Measurements from ENCODE around the gene MSH4. TPM values are rescaled to one million over a fixed set of nuclear protein-coding genes. Genes with fewer than 3 reads are reported as not detected.

Gene MSH4
- total RNA-seq, 1 donor from 2014 or later, result not detected

DNA sequence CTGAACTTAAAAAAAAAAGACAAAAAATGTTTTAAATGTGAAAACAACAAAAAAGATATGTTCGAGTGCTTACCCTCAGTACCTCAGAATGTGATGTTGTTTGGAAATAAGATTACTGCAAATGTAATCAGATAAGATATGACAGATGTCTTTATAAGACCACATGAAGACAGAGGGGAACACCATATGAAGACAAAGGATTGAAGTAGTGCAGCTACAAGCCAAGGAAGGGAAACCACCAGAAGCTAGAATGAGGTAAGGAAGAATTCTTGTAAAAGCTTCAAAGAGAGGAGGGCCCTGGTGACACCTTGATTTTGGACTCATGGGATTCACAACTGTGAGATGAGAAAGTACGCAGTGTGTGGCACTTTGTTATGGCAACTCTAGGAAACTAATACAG, 120.2 kb downstream of the MSH4 start:
- DNase-seq (ENCODE audit: extremely low read depth, low read depth, low spot score), result no peak

DNA sequence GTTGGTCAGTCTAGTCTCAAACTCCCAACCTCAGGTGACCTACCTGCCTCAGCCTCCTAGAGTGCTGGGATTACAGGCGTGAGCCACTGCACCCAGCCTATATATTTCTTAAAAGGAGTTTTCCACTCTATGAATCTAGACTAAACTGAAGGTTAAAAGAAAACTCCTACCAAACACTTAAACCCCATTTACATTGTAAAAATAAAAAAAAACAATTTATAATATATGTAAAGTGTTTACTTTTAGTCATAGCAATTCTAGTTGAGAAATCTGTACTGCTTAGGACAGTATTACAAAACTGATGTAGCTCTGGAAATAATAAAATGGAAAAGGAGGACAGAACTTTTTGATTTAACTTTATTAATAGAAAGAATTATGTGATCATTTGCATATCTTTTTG, 126.0 kb downstream of the MSH4 start:
- DNase-seq (ENCODE audit: extremely low read depth, low read depth, low spot score), result no peak

DNA sequence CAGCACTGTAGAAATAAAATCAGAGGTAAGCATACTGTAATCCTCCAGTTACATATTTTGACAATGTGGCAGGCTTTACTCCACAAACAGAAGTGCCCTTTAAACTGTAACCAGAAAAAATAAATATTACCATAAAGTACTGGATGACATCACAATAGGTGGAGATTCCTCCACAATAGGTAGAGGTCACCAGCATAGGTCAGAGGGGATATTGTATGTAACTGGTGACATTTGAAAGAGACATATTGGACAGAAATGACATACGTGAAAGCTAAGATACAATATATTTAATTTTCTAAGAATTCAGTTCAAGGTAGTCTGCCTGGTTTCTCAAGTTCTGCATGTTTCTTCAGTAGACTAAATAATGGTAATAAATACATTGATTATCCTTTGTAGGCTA, 135.6 kb downstream of the MSH4 start, which contains the start of gene ASB17:
Gene ASB17, minus strand, starts transcription at position 101 of the 400 bp plus-strand sequence. CDS start 113 bp downstream, outside the sequence.
- no peak for DNase-seq (ENCODE audit: extremely low read depth, low read depth, low spot score)

DNA sequence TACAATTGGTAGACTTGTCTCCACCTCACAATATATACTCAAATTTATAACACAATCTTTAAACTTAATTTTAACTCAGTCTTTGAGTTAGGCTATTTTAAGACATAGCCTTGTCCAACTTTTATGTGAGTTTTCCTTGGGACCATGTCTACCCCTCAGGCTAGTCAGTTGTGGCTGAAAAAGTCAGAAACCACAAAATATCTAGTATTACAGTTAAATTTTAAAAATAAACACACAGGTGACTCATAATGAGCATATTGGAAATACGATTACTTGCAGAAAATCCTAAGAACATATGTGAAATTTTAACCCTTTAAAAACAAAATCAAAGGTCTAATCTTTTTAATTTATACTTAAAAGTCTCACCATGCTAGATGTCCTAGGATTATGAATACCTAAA, 140.4 kb downstream of the MSH4 start:
- no peak for DNase-seq (ENCODE audit: extremely low read depth, low read depth, low spot score)

DNA sequence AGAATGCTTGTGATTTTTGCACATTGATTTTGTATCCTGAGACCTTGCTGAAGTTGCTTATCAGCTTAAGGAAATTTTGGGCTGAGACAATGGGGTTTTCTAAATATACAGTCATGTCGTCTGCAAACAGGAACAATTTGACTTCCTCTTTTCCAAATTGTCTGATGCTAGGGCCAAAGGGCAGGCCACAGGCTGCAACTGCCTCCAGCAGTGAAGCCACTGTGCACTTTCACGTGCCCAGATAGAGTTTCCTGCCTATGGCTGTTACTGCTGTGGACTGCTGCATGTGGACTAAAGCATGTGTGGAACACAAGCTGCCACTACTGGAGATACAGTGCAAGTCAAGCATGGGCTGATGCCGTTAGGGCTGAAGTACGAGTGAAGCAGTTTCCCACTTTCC, 146.4 kb downstream of the MSH4 start:
- peak; percentile 27 for DNase-seq (ENCODE audit: extremely low read depth, low read depth, low spot score)

DNA sequence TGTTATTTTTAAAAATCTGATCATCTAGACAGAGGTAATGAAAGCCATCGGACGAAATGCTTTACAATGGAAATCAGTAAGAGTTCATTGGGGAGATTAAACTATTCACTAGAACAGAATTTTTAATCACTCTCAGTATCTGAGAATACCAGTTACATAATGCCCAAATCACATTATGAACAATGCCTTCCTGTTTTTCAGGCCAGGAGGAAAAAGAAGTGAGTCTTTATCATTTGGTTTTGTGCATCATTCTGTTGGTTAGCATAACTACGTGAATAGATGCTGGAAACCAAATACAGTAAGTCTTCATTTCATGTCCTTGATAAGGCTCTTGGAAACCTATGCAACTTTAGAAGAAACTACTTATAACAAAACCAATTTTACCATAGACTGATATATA, 153.5 kb downstream of the MSH4 start:
- no peak for DNase-seq (ENCODE audit: extremely low read depth, low read depth, low spot score)

DNA sequence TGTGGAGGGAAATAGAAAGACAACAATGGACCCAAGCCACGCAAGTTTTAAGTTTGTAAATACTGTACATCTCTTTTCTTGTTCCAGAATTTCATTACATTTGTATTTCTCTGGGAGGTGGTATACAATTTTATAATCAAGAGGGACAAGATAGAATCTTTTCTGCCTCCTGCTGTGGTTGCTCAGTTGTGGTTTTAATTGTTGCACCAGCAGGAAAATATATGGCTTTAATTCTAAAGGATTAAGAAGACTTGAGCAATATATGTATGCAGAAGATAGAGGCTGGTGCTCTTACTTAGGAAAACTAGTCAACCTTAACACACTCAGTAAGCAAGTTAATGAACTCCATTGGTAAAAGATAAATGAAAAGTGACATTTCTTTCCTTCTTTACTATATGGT, 155.3 kb downstream of the MSH4 start:
- DNase-seq (ENCODE audit: extremely low read depth, low read depth, low spot score), result no peak

DNA sequence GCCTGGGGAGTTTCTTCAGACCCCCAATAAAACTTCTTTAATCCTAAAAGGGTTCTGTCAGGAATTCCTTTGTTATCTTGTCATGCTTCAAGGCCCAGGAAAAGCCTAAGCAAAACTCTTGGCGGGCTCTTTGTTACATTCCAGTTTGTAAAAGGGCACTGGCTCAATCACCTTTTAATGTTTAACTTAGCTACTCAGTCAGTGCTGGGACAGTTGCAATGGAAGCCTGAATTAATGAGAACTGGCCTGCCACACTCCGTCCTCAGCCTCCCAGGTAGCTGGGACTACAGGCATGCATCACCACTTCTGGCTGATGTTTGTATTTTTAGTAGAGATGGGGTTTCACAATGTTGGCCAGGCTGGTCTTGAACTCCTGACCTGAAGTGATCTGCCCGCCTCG, 156.8 kb downstream of the MSH4 start:
- DNase-seq (ENCODE audit: extremely low read depth, low read depth, low spot score), result no peak

DNA sequence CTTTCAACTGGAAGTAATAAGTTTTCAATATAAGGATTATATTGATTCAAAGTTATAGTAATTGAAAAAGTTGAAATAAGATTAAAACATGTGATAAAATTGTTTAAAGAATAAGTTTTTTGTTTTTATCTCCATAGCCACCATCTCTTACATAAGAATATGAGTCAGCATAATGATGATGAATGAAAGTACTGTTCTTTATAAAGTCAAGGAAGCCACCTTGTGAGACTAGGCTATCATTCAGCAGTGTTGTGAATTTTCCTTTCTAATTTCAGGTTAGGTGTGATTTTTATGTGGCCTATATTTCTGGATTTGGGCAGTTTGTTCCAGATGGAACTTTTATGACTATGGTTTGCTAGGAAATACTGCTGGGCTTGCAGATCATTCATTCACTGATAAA, 157.9 kb downstream of the MSH4 start:
- no peak for DNase-seq (ENCODE audit: extremely low read depth, low read depth, low spot score)

Other genes with a start within 250 kb of the MSH4 start
- gene SLC44A5, start 185.8 kb upstream of the MSH4 start, total RNA-seq, result 1.7 and 6.5 TPM in 2 replicates
- gene ACADM, start 72.2 kb upstream of the MSH4 start, total RNA-seq, result 13.4 and 26.7 TPM in 2 replicates
- 40.0 and 48.6 TPM in 2 replicates for gene RABGGTB, start 10.6 kb upstream of the MSH4 start, total RNA-seq
- gene ASB17, start 135.5 kb downstream of the MSH4 start, total RNA-seq, result not detected in 2 replicates